H1 (cell line): ENCODE results near the gene LMO4. TPM values are rescaled to one million over a fixed set of nuclear protein-coding genes. Genes with fewer than 3 reads are reported as not detected.

ENCODE experiments used
- CTCF ChIA-PET: fragments of 300-600 bp; sonication (Branson Sonifier 250); formaldehyde crosslinking; loops from one replicate; lab custom pipeline; 2021; ENCODE audit not compliant: partially characterized antibody; lab: Charles Lee
- POLR2A ChIA-PET: fragments of 300-600 bp; sonication (Branson Sonifier 250); formaldehyde crosslinking; loops from one replicate; lab custom pipeline; 2021; ENCODE audit warnings: inconsistent platforms; ENCODE audit not compliant: partially characterized antibody; lab: Charles Lee
- DNase-seq, 2 experiments: peaks; one replicate each; pipeline versions ENCODE4 v3.0.0 to v3.0.0-alpha.2; 2010 to 2022; ENCODE audit warnings: low spot score in 2 of 2, low read depth in 1 of 2, mixed read lengths in 1 of 2
- FAIRE-seq: peaks from 2 replicates; lab custom pipeline; 2011; peaks lifted over from hg19 to GRCh38; lab: Jason Lieb, UNC
- H2AFZ ChIP-seq: 2 replicates; pipeline ENCODE4 v1.8.1; 2012; ENCODE audit warnings: low read length, inconsistent platforms
- H2AK5ac ChIP-seq: 2 replicates; pipeline ENCODE4 v1.6.1; 2013; ENCODE audit warnings: low read depth, low read length
- H2BK120ac ChIP-seq: replicated peaks from 2 replicates; pipeline ENCODE3; 2013; ENCODE audit warnings: low read depth, low read length, inconsistent platforms
- H2BK12ac ChIP-seq: 2 replicates; pipeline ENCODE4 v1.6.1; 2013; ENCODE audit warnings: low read depth, low read length
- H2BK15ac ChIP-seq: 2 replicates; pipeline ENCODE4 v1.6.1; 2013; ENCODE audit warnings: low read length
- H2BK20ac ChIP-seq: 2 replicates; pipeline ENCODE4 v1.6.1; 2013; ENCODE audit warnings: low read length
- H2BK5ac ChIP-seq: 2 replicates; pipeline ENCODE4 v1.6.1; 2013; ENCODE audit warnings: low read depth, low read length
- H3K14ac ChIP-seq: 2 replicates; pipeline ENCODE4 v1.6.1; 2013; ENCODE audit warnings: inconsistent platforms; ENCODE audit not compliant: insufficient read length
- H3K18ac ChIP-seq: 2 replicates; pipeline ENCODE4 v1.6.1; 2013; ENCODE audit warnings: low read length; ENCODE audit errors: extremely low read depth
- H3K23ac ChIP-seq: 2 replicates; pipeline ENCODE4 v1.6.1; 2013; ENCODE audit warnings: inconsistent platforms; ENCODE audit not compliant: insufficient read length
- H3K23me2 ChIP-seq: 2 replicates; pipeline ENCODE4 v1.6.1; 2013; ENCODE audit warnings: low read depth, low read length
- H3K27ac ChIP-seq: 2 replicates; pipeline ENCODE4 v1.6.1; 2011; ENCODE audit warnings: low read depth, low read length, inconsistent platforms
- H3K27me3 ChIP-seq, 4 experiments: replicated peaks in 1 of 4; 1 replicate in 1 of 4; 2 replicates in 3 of 4; pipeline versions ENCODE4 v1.6.1 to v1.8.1; 2011 to 2013; ENCODE audit warnings: low read length in 3 of 4, mild to moderate bottlenecking in 3 of 4, inconsistent platforms in 2 of 4, mixed read lengths in 2 of 4, moderate library complexity in 1 of 4; ENCODE audit not compliant: control insufficient read depth in 3 of 4, insufficient read depth in 3 of 4; ENCODE audit errors: extremely low read depth in 1 of 4
- H3K36me3 ChIP-seq, 4 experiments: 2 replicates each; pipeline versions ENCODE4 v1.6.1 to v1.8.1; 2011 to 2013; ENCODE audit warnings: mild to moderate bottlenecking in 4 of 4, low read length in 3 of 4, moderate library complexity in 2 of 4, control low read depth in 1 of 4, inconsistent platforms in 1 of 4; ENCODE audit not compliant: insufficient read depth in 4 of 4, control insufficient read depth in 2 of 4
- H3K4ac ChIP-seq: replicated peaks from 2 replicates; pipeline ENCODE3; 2013; ENCODE audit warnings: low read length, low read depth, mixed read lengths, inconsistent platforms; ENCODE audit not compliant: insufficient read length
- H3K4me1 ChIP-seq, 4 experiments: replicated peaks in 1 of 4; 1 replicate in 1 of 4; 2 replicates in 3 of 4; pipeline versions ENCODE4 v1.6.1 to v1.8.1; 2011 to 2013; ENCODE audit warnings: low read length in 3 of 4, inconsistent platforms in 2 of 4, mixed read lengths in 1 of 4; ENCODE audit not compliant: insufficient read depth in 4 of 4, control insufficient read depth in 3 of 4
- H3K4me2 ChIP-seq, 2 experiments: 2 replicates each; pipeline versions ENCODE4 v1.6.1 to v1.8.1; 2011 to 2013; ENCODE audit warnings: low read depth in 2 of 2, low read length in 2 of 2, control low read depth in 1 of 2, inconsistent platforms in 1 of 2, mild to moderate bottlenecking in 1 of 2; ENCODE audit not compliant: insufficient read depth in 1 of 2
- H3K4me3 ChIP-seq, 4 experiments: fragments of 200-600, 300-600 bp in 1 of 4; sonication (generic), shearing (Covaris generic), sonication (Bioruptor Twin) in 1 of 4; 2 replicates each; pipeline versions ENCODE4 v1.5.1 to v1.8.1; 2011 to 2016; ENCODE audit warnings: low read length in 4 of 4, low read depth in 3 of 4, control low read depth in 2 of 4, inconsistent platforms in 2 of 4, mild to moderate bottlenecking in 2 of 4, mixed read lengths in 1 of 4, moderate library complexity in 1 of 4; ENCODE audit not compliant: insufficient read depth in 2 of 4; ENCODE audit errors: extremely low read depth in 1 of 4
- H3K56ac ChIP-seq: replicated peaks from 2 replicates; pipeline ENCODE3; 2013; ENCODE audit warnings: low read depth, mild to moderate bottlenecking, mixed read lengths, low read length, inconsistent platforms; ENCODE audit not compliant: insufficient read length
- H3K79me1 ChIP-seq: 2 replicates; pipeline ENCODE4 v1.6.1; 2013; ENCODE audit warnings: low read depth, low read length, control low read depth
- H3K79me2 ChIP-seq, 2 experiments: 2 replicates each; pipeline versions ENCODE4 v1.6.1 to v1.8.1; 2012 to 2013; ENCODE audit warnings: low read length in 2 of 2, mild to moderate bottlenecking in 2 of 2, inconsistent platforms in 1 of 2; ENCODE audit not compliant: insufficient read depth in 2 of 2, control insufficient read depth in 1 of 2
- H3K9ac ChIP-seq, 4 experiments: replicated peaks in 1 of 4; 1 replicate in 1 of 4; 2 replicates in 3 of 4; pipeline versions ENCODE4 v1.6.1 to v1.8.1; 2011 to 2013; ENCODE audit warnings: low read depth in 3 of 4, low read length in 3 of 4, control low read depth in 2 of 4, mild to moderate bottlenecking in 2 of 4, moderate library complexity in 2 of 4, inconsistent platforms in 1 of 4; ENCODE audit errors: extremely low read depth in 1 of 4
- H3K9me3 ChIP-seq, 2 experiments: 2 replicates each; pipeline versions ENCODE4 v1.6.1 to v1.8.1; 2012 to 2013; ENCODE audit warnings: mild to moderate bottlenecking in 2 of 2, moderate library complexity in 2 of 2, control low read depth in 1 of 2, inconsistent platforms in 1 of 2, low read depth in 1 of 2, low read length in 1 of 2, mixed read lengths in 1 of 2; ENCODE audit not compliant: insufficient read depth in 2 of 2
- H4K20me1 ChIP-seq, 2 experiments: replicated peaks in 1 of 2; 2 replicates each; pipeline versions ENCODE3 to v1.8.1; 2011 to 2013; ENCODE audit warnings: inconsistent platforms in 2 of 2, low read length in 2 of 2, mild to moderate bottlenecking in 1 of 2; ENCODE audit not compliant: insufficient read depth in 2 of 2, control insufficient read depth in 1 of 2
- H4K5ac ChIP-seq: 2 replicates; pipeline ENCODE4 v1.6.1; 2013; ENCODE audit warnings: low read length, low read depth, mixed read lengths, inconsistent platforms; ENCODE audit not compliant: insufficient read length
- H4K8ac ChIP-seq: 2 replicates; pipeline ENCODE4 v1.8.0; 2013; ENCODE audit warnings: mild to moderate bottlenecking, moderate library complexity, low read length, inconsistent platforms; ENCODE audit not compliant: insufficient read depth; ENCODE audit errors: extremely low read depth
- H4K91ac ChIP-seq: replicated peaks from 2 replicates; pipeline ENCODE3; 2013; ENCODE audit warnings: low read length, mixed read lengths, inconsistent platforms; ENCODE audit not compliant: insufficient read length
- CBX8 ChIP-seq: fragments of 300-800, 300-1000 bp; sonication (generic); IDR thresholded peaks from 2 replicates; pipeline ENCODE4 v1.7.1; 2016; ENCODE audit warnings: low read depth, low read length, borderline replicate concordance
- CEBPB ChIP-seq: IDR thresholded peaks from 2 replicates; pipeline ENCODE4 v1.6.1; 2012; ENCODE audit warnings: low read depth, low read length
- FOSL1 ChIP-seq: IDR thresholded peaks from 2 replicates; pipeline ENCODE4 v1.6.1; 2011; ENCODE audit warnings: mild to moderate bottlenecking, low read depth, low read length, moderate library complexity; ENCODE audit not compliant: insufficient read depth
- HDAC2 ChIP-seq, 2 experiments: fragments of 300-600 bp in 1 of 2; sonication (generic) in 1 of 2; IDR thresholded peaks; 2 replicates each; pipeline ENCODE4 v1.6.1; 2011 to 2012; ENCODE audit warnings: low read depth in 2 of 2, low read length in 2 of 2, mild to moderate bottlenecking in 2 of 2, moderate library complexity in 2 of 2, borderline replicate concordance in 1 of 2, inconsistent platforms in 1 of 2
- SIX5 ChIP-seq: IDR thresholded peaks from 2 replicates; pipeline ENCODE4 v1.6.1; 2011; ENCODE audit warnings: mild to moderate bottlenecking, low read depth, low read length
- SP2 ChIP-seq: IDR thresholded peaks from 2 replicates; pipeline ENCODE4 v1.6.1; 2012; ENCODE audit warnings: mild to moderate bottlenecking, low read length, inconsistent platforms
- USF2 ChIP-seq: IDR thresholded peaks from 2 replicates; pipeline ENCODE4 v1.6.1; 2011; ENCODE audit warnings: low read length, improper control_type of control experiment
- WGBS, 2 experiments: shearing (Covaris generic) in 1 of 2; methylation state at CpG; one replicate each; pipeline versions ENCODE4 v1.1.6 to v1.1.7; 2013 to 2015; ENCODE audit warnings: low lambda C conversion rate in 2 of 2, mixed read lengths in 2 of 2, inconsistent platforms in 1 of 2, low coverage in 1 of 2, missing lambda C conversion rate in 1 of 2; ENCODE audit not compliant: insufficient replicate concordance in 2 of 2, insufficient coverage in 1 of 2, insufficient read length in 1 of 2; ENCODE audit errors: extremely low coverage in 1 of 2, missing lambda C conversion rate in 1 of 2; 5-methylcytosine and 5-hydroxymethylcytosine counted together
- polyA plus RNA-seq, 7 experiments: library from polyadenylated mRNA; depleted of rRNA in 3 of 7; stranded (reverse) in 5 of 7; unstranded in 2 of 7; fragments of >200 nt in 5 of 7; fragments of 200-250 nt in 2 of 7; gene quantifications; 1 replicate in 5 of 7; 2 replicates in 1 of 7; 4 replicates in 1 of 7; pipeline versions ENCODE4 v1.2.1 to v1.2.3, GENCODE V29; 2011 to 2013; ENCODE audit warnings: missing spikeins in 2 of 7, mixed read lengths in 2 of 7
- total RNA-seq: library from RNA; stranded (reverse); fragmentation: NEBNext Ultra II Directional; extraction: Animal tissue kit (Norgen Biotek cat#: 25700); gene quantifications from 2 replicates; pipeline ENCODE4 v1.2.1, GENCODE V29; 2021

LMO4 gene
- total and polyA plus RNA-seq, 2 of the 8 experiments (the other 6 are each of a cell fraction or from before 2014, with no cell fraction given), result 71.7 to 98.7 TPM

- FAIRE-seq (no peak), DNase-seq (no peak)
- WGBS, 2 experiments, result 86% methylated on average over 2 of the region's 2 CpGs; no CpG with 5 or more reads in 1 of the 2 experiments
- H4K8ac ChIP-seq, result no peak overlapping the region
- CTCF ChIA-PET, result interaction anchor here (0.6 to 2.0 kb wide), 28 partner anchors 8 to 735 kb away, joined by 3 to 10 read pairs (median 4); no protein-coding TSS in a partner anchor
- no peak overlapping the region for H3K27ac ChIP-seq
- no peak overlapping the region for H3K14ac ChIP-seq
- H3K27me3 ChIP-seq, result peaks cover 0 to 1% (median 0%) of the 10 kb centered on the region in 4 experiments; a peak in 1 of 7 replicates
- no peak overlapping the region for H3K4ac ChIP-seq
- H3K36me3 ChIP-seq, result no peaks in the 10 kb centered on the region; a peak in 1 of 8 replicates
- H3K56ac ChIP-seq, result no peak overlapping the region
- POLR2A ChIA-PET, result no interaction called here
- H3K4me3 ChIP-seq, result no peak overlapping the region
- no peak overlapping the region for H2BK20ac ChIP-seq
- H3K9me3 ChIP-seq, result no peaks in the 10 kb centered on the region
- no peak overlapping the region for H3K23ac ChIP-seq
- H2BK15ac ChIP-seq, result no peak overlapping the region
- no peak overlapping the region for H2BK120ac ChIP-seq
- no peak overlapping the region for H3K18ac ChIP-seq
- no peak overlapping the region for H3K4me2 ChIP-seq
- no peaks in the 10 kb centered on the region for H3K79me1 ChIP-seq
- H2BK12ac ChIP-seq, result no peak overlapping the region
- H2AFZ ChIP-seq, result no peak overlapping the region
- H3K4me1 ChIP-seq, result peaks cover 0 to 4% (median 2%) of the 10 kb centered on the region in 4 experiments; a peak in 3 of 7 replicates
- H3K23me2 ChIP-seq, result no peaks in the 10 kb centered on the region
- no peak overlapping the region for H4K91ac ChIP-seq
- no peak overlapping the region for H2AK5ac ChIP-seq
- H2BK5ac ChIP-seq, result no peak overlapping the region
- H4K20me1 ChIP-seq, result no peaks in the 10 kb centered on the region
- no peaks in the 10 kb centered on the region for H3K79me2 ChIP-seq
- H3K9ac ChIP-seq, result no peak overlapping the region
- no peak overlapping the region for H4K5ac ChIP-seq
- TF ChIP-seq SP2, result no peak
- TF ChIP-seq FOSL1, result no peak
- no peak for TF ChIP-seq HDAC2 (IDR thresholded peaks at IDR 0.05; ENCODE audit: borderline replicate concordance in 1 of 2, low read depth in 2 of 2, low read length in 2 of 2)
- TF ChIP-seq USF2, result no peak
- TF ChIP-seq CBX8, result no peak
- TF ChIP-seq SIX5, result no peak
- no peak for TF ChIP-seq CEBPB
These were observed 49.2 kb upstream of the LMO4 start for GRCh38 chr1:87279536-87279875.
